Common myeloid progenitor, CD34-positive (primary cell): ENCODE results near the gene PRPF8.
"Not testable (repeated sequence)": the region's sequence is repeated elsewhere in the genome, so short reads cannot be mapped to it uniquely, and the experiment has no call there.

ENCODE experiments used
- CTCF ChIA-PET: fragments of 350-600 bp; sonication (Branson Sonifier 250); formaldehyde crosslinking; loops from one replicate; lab custom pipeline; 2021; ENCODE audit warnings: antibody characterized with exemption; lab: Charles Lee
- POLR2A ChIA-PET: fragments of 350-600 bp; sonication (Branson Sonifier 250); formaldehyde crosslinking; loops from one replicate; lab custom pipeline; 2021; ENCODE audit warnings: antibody characterized with exemption; lab: Charles Lee
- DNase-seq, 3 donors: peaks; one replicate each; pipeline versions ENCODE4 v3.0.0 to v3.0.0-alpha.2; 2013
- H3K27ac ChIP-seq, 2 experiments: 1 replicate in 1 of 2; 2 replicates in 1 of 2; pipeline ENCODE4 v1.7.0; 2013; ENCODE audit warnings: inconsistent platforms in 2 of 2, low read length in 2 of 2, mild to moderate bottlenecking in 2 of 2, low read depth in 1 of 2, moderate library complexity in 1 of 2; ENCODE audit not compliant: severe bottlenecking in 2 of 2, insufficient read depth in 1 of 2, poor library complexity in 1 of 2
- H3K27me3 ChIP-seq, 5 experiments: replicated peaks in 2 of 5; 1 replicate in 3 of 5; 2 replicates in 2 of 5; pipeline versions ENCODE4 v1.6.1 to v1.7.0; 2013; ENCODE audit warnings: low read length in 4 of 5, mild to moderate bottlenecking in 2 of 5, moderate library complexity in 2 of 5, inconsistent platforms in 1 of 5; ENCODE audit not compliant: insufficient read depth in 5 of 5, control insufficient read depth in 4 of 5
- H3K36me3 ChIP-seq, 4 experiments: 1 replicate in 2 of 4; 2 replicates in 2 of 4; pipeline versions ENCODE4 v1.6.1 to v1.7.0; 2013; ENCODE audit warnings: low read length in 3 of 4, control low read depth in 1 of 4, mild to moderate bottlenecking in 1 of 4; ENCODE audit not compliant: control insufficient read depth in 4 of 4, insufficient read depth in 4 of 4
- H3K4me1 ChIP-seq, 4 experiments: 1 replicate in 3 of 4; 2 replicates in 1 of 4; pipeline versions ENCODE4 v1.6.1 to v1.7.1; 2013; ENCODE audit warnings: low read length in 3 of 4, mild to moderate bottlenecking in 3 of 4, control low read depth in 1 of 4, inconsistent platforms in 1 of 4, moderate library complexity in 1 of 4; ENCODE audit not compliant: control insufficient read depth in 4 of 4, insufficient read depth in 4 of 4; ENCODE audit errors: control extremely low read depth in 1 of 4
- H3K4me3 ChIP-seq, 7 experiments: 1 replicate in 4 of 7; 2 replicates in 3 of 7; pipeline versions ENCODE4 v1.5.1 to v1.7.0; 2013; ENCODE audit warnings: mild to moderate bottlenecking in 7 of 7, low read length in 6 of 7, moderate library complexity in 6 of 7, inconsistent platforms in 2 of 7, low read depth in 2 of 7, control low read depth in 1 of 7; ENCODE audit not compliant: insufficient read depth in 4 of 7, control insufficient read depth in 1 of 7; ENCODE audit errors: extremely low read depth in 1 of 7
- H3K9me3 ChIP-seq, 5 experiments: 1 replicate in 4 of 5; 2 replicates in 1 of 5; pipeline versions ENCODE4 v1.6.1 to v1.7.1; 2013; ENCODE audit warnings: low read length in 4 of 5, mild to moderate bottlenecking in 2 of 5, inconsistent platforms in 1 of 5, low read depth in 1 of 5, moderate library complexity in 1 of 5; ENCODE audit not compliant: control insufficient read depth in 4 of 5, insufficient read depth in 2 of 5; ENCODE audit errors: control extremely low read depth in 1 of 5
- WGBS: methylation state at CpG from one replicate; pipeline ENCODE4 v1.1.5; 2013; ENCODE audit not compliant: insufficient coverage; 5-methylcytosine and 5-hydroxymethylcytosine counted together

The PRPF8 gene

GRCh38 chr17:1708791-1709346, 24.2 kb upstream of the PRPF8 start:
- H3K9me3 ChIP-seq, H3K4me3 ChIP-seq, H3K27me3 ChIP-seq, POLR2A ChIA-PET, H3K36me3 ChIP-seq, H3K27ac ChIP-seq, DNase-seq: not testable (repeated sequence)
- CTCF ChIA-PET, result interaction anchor here (1.0 kb wide), 1 partner anchor 75 kb away, joined by 3 read pairs; no protein-coding TSS in a partner anchor
- peaks cover 0 to 27% (median 24%) of the 10 kb centered on the region in 4 experiments for H3K4me1 ChIP-seq
- 95% methylated on average over 8 of the region's 10 CpGs for WGBS

GRCh38 chr17:1707107-1707506, 22.4 kb upstream of the PRPF8 start:
- WGBS, result 100% methylated on average over 5 of the region's 5 CpGs
- no peaks in the 10 kb centered on the region for H3K36me3 ChIP-seq
- no peak overlapping the region for H3K4me3 ChIP-seq
- CTCF ChIA-PET, result no interaction called here
- POLR2A ChIA-PET, result interaction anchor here (0.9 kb wide), 1 partner anchor 10 kb away, joined by 3 read pairs; no protein-coding TSS in a partner anchor
- H3K4me1 ChIP-seq, result peaks cover 0 to 20% (median 17%) of the 10 kb centered on the region in 4 experiments
- peaks cover 0 to 6% (median 0%) of the 10 kb centered on the region in 5 experiments for H3K27me3 ChIP-seq
- no peaks in the 10 kb centered on the region for H3K9me3 ChIP-seq
- H3K27ac ChIP-seq, result no peak overlapping the region
- no peak for DNase-seq

GRCh38 chr17:1705004-1705403, 20.3 kb upstream of the PRPF8 start:
- Histone ChIP-seq H3K4me1 (peaks cover 0 to 8% (median 5%) of the 10 kb centered on the region in 4 experiments), H3K27ac (no peak overlapping the region), H3K4me3 (no peak overlapping the region), H3K27me3 (peaks cover 0 to 6% (median 0%) of the 10 kb centered on the region in 5 experiments), H3K36me3 (no peaks in the 10 kb centered on the region), H3K9me3 (no peaks in the 10 kb centered on the region)
- DNase-seq, result no peak
- ChIA-PET POLR2A (no interaction called here), CTCF (interaction anchor here (1.3 kb wide), 1 partner anchor 9 kb away, joined by 5 read pairs; no protein-coding TSS in a partner anchor)
- WGBS, result 98% methylated on average over 7 of the region's 7 CpGs

GRCh38 chr17:1703063-1703462, 18.4 kb upstream of the PRPF8 start:
- H3K4me3 ChIP-seq, result no peak overlapping the region
- CTCF ChIA-PET, result interaction anchor here (1.5 kb wide), 1 partner anchor 13 kb away, joined by 3 read pairs; no protein-coding TSS in a partner anchor
- H3K4me1 ChIP-seq, result no peaks in the 10 kb centered on the region
- 71% methylated on average over 3 of the region's 4 CpGs for WGBS
- H3K27ac ChIP-seq, result no peak overlapping the region
- no peaks in the 10 kb centered on the region for H3K9me3 ChIP-seq
- POLR2A ChIA-PET, result no interaction called here
- DNase-seq, result no peak
- H3K27me3 ChIP-seq, result peaks cover 0 to 4% (median 0%) of the 10 kb centered on the region in 5 experiments
- no peaks in the 10 kb centered on the region for H3K36me3 ChIP-seq

DNA sequence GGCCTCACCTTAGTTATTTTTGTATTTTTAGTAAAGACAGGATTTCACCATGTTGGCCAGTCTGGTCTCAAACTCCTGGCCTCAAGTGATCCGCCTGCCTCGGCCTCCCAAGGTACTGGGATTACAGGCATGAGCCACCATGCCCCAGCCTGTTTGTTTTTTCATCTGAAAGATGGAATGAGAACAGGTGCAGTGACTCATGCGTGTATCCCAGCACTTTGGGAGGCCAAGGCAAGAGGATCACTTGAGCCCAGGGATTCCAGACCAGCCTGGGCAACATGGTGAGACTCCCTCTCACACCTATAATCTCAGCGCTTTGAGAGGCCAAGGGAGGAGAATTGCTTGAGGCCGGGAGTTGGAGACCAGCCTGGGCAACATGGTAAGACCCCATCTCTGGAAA, 15.2 kb upstream of the PRPF8 start:
- H3K4me1 ChIP-seq, CTCF ChIA-PET, DNase-seq, H3K27me3 ChIP-seq, POLR2A ChIA-PET, H3K4me3 ChIP-seq, H3K27ac ChIP-seq, H3K36me3 ChIP-seq, H3K9me3 ChIP-seq: not testable (repeated sequence)
- 100% methylated on average over 3 of the region's 5 CpGs for WGBS

GRCh38 chr17:1697681-1698080, 13.0 kb upstream of the PRPF8 start:
- 47% methylated on average over 5 of the region's 5 CpGs for WGBS
- Histone ChIP-seq H3K4me3 (no peak overlapping the region), H3K27ac (no peak overlapping the region), H3K9me3 (no peaks in the 10 kb centered on the region), H3K36me3 (no peaks in the 10 kb centered on the region), H3K27me3 (no peaks in the 10 kb centered on the region), H3K4me1 (no peaks in the 10 kb centered on the region)
- POLR2A ChIA-PET, result no interaction called here
- DNase-seq, result no peak
- CTCF ChIA-PET, result no interaction called here

DNA sequence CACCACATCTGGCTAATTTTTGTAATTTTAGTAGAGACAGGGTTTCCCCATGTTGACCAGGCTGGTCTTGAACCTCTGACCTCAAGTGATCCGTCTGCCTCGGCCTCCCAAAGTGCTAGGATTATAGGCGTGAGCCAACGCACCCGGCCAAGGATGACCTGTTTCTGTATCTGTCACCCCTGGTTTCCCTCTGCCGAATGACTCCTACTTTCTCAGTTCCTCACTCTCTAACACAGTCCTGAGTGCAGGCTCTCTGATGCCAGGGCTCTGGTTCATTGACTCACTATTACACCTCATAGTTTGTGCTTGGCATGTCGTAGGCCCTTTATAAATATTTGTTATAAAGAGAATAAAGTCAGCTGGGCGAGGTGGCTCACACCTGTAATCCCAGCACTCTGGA, 10.7 kb upstream of the PRPF8 start:
- Histone ChIP-seq H3K27ac (no peak overlapping the region), H3K4me1 (no peaks in the 10 kb centered on the region), H3K27me3 (no peaks in the 10 kb centered on the region), H3K36me3 (no peaks in the 10 kb centered on the region), H3K4me3 (no peak overlapping the region), H3K9me3 (no peaks in the 10 kb centered on the region)
- ChIA-PET POLR2A (no interaction called here), CTCF (no interaction called here)
- 97% methylated on average over 7 of the region's 8 CpGs for WGBS
- no peak for DNase-seq
